GM18951 (cell line): ENCODE data around the gene PHLPP1.

ENCODE experiments used
- POLR2A ChIP-seq: IDR thresholded peaks from 4 replicates; pipeline ENCODE4 v1.6.1; 2011; ENCODE audit warnings: mild to moderate bottlenecking; ENCODE audit not compliant: insufficient read length, insufficient read depth; ENCODE audit errors: extremely low read depth
- in situ Hi-C: fragments of 300-500 bp; cut with MboI; formaldehyde crosslinking; loops from one replicate; pipeline ENCODE4 v1.12.0; 2022; ENCODE audit warnings: low sequenced_read_pairs, mixed read lengths, inconsistent platforms; ENCODE audit not compliant: unreplicated experiment

Gene PHLPP1

DNA sequence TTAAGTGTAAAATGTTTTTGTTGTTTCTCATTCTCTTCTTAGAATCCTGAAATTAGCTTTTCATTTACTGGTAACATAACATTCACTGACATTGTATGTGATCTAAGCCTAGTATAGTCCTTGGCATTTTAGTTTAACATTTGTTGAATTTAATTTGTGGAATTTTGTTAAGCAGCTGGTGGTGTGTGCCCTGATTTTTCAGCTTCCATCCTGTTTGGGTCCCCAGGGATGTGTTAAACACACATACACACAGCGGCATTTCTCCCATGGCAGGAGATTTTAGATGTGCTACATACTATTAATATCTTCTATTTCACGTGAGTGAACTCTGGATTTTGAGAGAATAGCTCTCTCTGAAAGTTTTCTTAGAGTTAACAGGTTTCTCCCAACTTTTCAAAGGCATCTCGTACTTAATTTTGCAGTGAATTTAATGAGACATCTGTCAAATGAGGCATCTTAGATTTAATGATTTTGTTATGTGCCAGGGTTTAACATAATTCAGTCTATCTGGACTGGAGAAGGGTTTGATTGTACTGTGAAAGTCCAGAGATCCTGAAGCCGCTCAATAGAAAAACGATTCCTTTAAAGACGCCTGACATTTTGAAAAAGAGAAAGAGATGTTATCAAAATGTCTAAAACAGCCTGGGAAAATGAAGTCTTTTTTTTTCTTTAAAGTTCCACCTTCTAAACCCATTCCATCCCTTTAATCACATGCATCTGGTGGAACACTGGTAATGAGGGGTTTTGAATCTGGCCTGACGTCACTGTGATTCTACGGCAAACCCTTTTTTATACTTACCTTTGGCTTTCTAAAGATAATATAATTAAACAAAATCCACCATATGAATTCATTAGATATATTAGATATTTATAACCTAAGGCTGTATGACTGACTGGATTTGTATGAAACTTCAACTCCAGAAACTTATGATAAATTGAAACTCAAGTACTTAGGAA lies 6.8 kb downstream of the PHLPP1 start:
- TF ChIP-seq POLR2A, result no peak
- in situ Hi-C loops, result loop anchor here (25.0 kb wide), 2 partner anchors 615 to 715 kb away; no protein-coding TSS in a partner anchor

DNA sequence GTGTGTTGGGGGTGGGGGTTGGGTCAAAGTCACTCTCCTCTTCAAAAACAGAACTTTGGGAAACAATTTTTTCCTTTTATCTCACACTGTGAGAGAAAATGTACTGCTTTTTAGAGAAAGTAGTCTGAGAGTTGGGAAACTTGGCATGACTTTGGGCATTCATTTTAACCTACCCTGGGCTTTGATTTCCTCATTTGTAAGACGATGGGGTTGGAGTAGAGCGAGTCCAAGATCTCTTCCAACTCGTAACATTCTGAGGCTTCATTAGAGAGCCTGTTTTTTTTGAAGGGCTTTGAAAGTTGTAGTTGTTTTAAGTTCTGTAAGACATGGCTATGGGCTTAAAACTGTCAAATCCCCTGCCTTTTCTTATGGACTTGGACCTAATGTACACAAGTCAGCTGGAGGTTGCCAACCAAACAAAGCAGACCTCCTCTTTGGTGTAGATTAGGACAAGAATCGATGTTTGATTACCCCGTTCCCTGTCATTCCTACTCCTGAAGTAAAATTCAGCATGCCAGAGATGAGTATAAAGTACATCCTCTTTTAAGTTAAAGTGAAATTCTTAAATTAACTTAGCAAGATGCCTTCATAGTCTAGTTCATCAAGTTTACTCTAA lies 8.4 kb downstream of the PHLPP1 start:
- in situ Hi-C loops, result loop anchor here (25.0 kb wide), 2 partner anchors 614 to 714 kb away; no protein-coding TSS in a partner anchor
- no peak for TF ChIP-seq POLR2A

DNA sequence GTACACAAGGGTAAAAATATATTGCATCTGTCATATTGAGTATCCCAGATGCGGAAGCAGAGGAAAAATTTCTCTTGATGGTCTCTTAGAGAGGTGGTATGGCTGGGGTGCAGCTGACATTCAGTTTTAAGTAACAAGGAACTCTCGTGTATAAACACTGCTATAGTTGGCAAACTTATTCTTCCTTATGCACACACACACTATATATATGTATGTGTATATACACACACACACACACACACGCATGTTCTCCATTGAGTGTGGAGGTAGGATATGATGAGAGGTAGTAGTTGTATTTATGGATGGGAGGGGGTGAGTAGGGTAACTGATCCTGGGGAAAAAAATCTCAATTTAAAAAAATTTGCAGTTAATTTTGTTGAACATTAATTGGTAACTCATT lies 10.6 kb downstream of the PHLPP1 start:
- in situ Hi-C loops, result no loop called here
- no peak for TF ChIP-seq POLR2A

DNA sequence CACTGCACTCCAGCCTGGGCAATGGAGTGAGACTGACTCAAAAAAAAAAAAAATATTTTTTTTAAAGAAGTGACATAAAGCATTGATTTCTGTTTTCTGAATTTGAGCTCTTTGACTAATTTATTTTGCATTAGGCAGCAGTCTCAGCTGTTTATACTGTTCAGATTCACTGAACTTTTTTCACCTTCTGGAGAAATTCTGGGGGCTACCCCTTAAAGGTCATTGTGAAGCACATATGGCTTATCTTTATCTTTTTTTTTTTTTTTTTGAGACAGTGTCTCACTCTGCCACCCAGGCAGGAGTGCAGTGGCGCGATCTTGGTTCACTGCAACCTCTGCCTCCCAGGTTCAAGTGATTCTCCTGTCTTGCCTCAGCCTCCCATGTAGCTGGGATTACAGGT lies 12.9 kb downstream of the PHLPP1 start:
- in situ Hi-C loops, result no loop called here
- TF ChIP-seq POLR2A, result no peak

DNA sequence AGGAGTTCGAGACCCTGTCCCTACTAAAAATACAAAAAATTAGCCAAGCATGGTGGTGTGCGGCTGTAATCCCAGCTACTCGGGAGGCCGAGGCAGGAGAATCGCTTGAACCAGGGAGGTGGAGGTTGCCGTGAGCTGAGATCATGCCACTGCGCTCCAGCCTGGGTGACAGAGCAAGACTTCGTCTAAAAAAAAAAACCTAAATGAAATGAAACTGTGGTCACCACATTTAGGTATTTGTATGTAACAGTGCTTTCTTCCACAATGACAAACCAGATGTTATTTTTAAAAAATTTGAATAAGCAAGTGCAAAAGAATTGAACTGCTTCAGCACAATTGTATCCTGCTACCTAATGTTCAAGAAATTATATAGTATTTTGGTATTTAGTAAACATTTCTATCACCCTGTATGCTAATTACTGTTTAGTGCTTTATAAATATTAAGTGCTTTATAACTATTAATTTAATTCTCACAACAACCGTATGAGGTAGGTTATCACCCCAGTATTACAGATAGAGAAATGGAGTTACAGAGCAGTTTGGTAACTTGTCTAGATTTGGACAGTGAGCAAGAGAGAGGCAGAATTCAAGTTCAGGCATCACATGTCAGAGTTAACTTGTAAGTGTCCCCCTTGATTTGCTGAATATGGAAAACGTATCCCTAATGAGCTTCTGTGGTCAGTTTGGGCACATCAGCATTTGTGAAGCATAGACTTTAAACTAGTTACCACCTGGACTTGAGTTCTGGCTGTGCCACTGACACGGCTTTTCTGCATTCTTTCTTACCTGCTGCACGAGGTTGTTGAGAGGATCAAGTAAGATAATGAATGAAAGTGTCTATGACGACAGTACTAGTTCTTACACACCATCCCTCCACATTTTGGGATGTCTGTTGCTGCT lies 14.4 kb downstream of the PHLPP1 start:
- no peak for TF ChIP-seq POLR2A
- in situ Hi-C loops, result no loop called here

DNA sequence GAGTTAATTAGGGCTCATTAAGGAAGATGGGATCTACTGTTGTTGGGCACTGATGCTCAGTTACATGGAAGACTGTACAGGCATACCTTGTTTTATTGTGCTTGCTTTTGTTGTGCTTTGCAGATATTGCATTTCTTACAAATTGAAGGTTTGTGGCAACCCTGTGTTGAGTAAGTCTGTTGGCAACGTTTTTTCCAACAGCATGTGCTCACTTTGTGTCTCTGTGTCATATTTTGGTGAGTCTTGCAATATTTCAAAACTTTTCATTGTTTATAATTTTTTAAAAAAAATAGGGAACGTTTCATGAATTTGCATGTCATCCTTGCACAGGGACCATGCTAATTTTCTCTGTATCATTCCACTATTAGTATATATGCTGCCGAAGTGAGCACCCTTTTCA lies 15.6 kb downstream of the PHLPP1 start:
- in situ Hi-C loops, result no loop called here
- TF ChIP-seq POLR2A, result no peak

DNA sequence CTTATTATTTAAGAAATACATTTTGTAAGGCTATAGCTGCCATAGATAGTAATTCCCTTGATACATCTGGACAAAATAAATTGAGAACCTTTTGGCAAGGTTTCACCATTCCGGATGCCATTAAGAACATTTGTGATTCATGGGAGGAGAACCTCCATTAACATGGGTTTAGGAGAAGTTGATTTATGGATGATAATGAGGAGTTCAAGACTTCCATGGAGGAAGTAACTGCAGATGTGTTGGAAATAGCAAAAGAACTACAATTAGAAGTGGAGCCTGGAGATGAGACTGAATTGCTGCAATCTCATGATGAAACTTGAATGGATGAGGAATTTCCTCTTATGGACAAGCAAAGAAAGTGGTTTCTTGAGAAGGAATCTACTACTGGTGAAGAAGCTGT lies 17.3 kb downstream of the PHLPP1 start:
- TF ChIP-seq POLR2A, result no peak
- in situ Hi-C loops, result no loop called here

DNA sequence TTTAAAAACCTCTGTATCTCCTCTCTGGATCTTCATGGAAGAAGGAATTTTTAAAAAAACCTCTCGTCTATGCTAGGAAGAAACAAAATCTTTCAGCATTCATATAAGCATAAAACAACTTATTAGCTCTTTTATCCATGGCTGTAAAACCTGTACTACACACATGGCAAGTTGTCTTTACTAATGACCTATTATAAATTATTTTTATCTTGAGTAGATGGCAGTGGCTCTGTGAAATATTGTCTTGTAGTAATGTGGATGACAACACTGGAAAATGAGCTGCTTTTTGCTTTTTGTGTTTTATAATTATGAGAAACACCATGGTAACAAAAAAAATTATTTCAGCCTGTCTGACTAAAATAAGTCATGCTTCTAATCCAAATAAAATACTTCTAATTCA lies 18.9 kb downstream of the PHLPP1 start:
- TF ChIP-seq POLR2A, result no peak
- in situ Hi-C loops, result no loop called here

DNA sequence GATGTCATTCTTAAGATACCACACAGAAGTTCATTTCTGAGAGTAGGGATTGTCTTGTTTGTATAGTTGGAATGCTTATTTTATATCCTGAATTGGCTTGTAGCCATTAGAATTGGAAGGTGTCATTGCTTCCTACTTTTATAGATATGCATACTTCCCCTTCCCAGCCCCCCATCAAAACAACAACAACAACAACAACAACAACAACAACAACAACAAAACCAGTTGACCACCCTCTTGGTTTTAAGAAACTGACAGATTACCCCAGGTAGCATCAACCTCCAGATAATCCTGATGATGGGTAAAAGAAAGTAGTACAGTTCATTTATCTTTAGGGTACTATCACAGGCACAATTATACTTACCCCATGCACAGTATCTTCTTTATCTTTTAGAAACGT lies 20.0 kb downstream of the PHLPP1 start:
- TF ChIP-seq POLR2A, result no peak
- in situ Hi-C loops, result no loop called here

DNA sequence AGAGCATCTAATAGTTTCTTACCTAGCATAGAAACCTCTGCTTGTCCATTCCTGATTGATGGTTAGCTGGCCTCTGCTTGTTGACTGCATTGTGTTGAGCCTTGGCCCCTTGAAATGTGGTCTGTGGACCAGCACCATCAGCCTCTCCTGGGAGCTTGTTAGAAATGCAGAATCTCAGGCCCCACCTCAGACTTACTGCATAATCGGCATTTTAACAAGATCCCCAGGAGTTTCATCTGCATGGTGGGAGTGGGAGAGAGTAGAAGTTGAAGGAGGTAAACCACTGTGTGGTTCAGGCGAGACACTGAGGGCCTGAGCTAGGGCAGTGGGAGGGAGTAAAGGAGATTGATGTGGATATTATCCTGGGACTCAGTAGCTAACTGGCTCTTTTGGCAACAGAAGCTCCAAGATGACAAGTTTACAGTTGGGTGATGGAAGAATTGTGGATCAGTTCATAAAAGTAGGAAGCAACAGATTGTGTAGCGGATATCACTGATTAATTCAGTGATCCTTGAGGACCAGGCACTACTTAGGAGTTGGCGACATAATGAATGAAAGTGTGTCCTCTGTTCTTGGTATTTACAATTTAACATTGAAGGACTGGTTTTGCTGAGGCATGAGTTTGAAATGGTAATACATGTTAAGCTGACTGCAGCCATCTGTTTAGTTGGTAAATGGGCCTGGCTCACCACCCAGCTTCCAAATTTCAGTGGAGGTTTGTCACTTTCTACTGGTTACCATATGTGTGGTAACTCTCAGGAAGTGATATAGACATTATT lies 20.9 kb downstream of the PHLPP1 start:
- in situ Hi-C loops, result no loop called here
- no peak for TF ChIP-seq POLR2A

DNA sequence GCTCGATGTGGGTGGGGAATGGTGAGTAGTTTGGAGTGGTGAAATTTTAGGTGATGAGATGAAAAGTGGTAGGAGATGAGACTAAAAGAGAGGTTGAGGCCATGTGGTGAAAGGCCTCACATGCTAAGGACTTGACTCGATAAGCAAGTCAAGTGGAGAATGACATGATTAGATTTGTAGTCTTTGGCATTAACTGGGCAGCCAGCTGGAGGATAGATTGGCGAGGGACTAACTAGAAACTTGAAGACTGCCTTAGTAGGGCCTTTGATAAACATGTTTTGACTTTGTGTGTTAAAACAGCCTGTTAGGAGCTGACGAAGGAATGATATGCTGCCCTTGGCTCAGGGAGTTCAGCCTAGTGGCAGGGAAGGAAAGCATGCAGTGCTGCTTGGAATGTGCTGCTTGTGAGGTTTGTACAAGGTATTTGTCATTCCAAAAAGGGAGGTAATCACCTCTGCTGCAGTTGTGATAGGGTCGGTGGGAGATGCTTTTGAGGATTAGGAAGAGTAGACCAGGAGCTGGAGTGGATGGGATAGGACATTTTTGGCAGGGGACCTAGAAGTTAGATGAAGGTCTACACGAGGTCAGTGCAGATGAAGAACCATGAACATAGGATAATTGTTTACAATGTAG lies 22.0 kb downstream of the PHLPP1 start:
- in situ Hi-C loops, result no loop called here
- no peak for TF ChIP-seq POLR2A

DNA sequence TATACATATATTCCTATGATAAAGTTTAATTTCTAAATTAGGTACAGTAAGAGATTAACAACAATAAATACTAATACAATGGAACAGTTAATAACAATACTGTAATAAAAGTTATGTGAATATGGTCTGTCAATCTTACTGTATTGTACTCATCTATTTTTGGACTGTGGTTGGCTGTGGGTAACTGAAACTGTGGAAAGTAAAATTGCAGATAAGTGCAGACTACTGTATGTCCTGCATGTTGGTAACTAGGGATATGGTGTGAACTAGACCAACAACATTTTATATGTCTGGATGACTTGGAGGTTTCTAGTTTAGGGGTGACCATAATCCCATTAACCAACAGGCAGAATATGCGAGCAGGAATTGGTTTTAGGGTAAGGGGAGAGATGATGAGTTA lies 23.3 kb downstream of the PHLPP1 start:
- TF ChIP-seq POLR2A, result no peak
- in situ Hi-C loops, result no loop called here
